UCSD-AML1 (cell line): ENCODE results near the gene SNX8.

Experiments
- DNase-seq: peaks from one replicate; lab custom pipeline; 2025; ENCODE audit not compliant: unreplicated experiment; lab: John Stamatoyannopoulos, UW

Gene SNX8

GRCh38 chr7:2224934-2225333, 89.3 kb downstream of the SNX8 start:
- no peak for DNase-seq

GRCh38 chr7:2224491-2224928, 89.7 kb downstream of the SNX8 start:
- no peak for DNase-seq

- no peak for DNase-seq
Observed at GRCh38 chr7:2223321-2223720, 90.9 kb downstream of the SNX8 start.

- DNase-seq, result no peak
Observed at GRCh38 chr7:2222516-2222915, 91.7 kb downstream of the SNX8 start.

GRCh38 chr7:2220954-2221353, 93.3 kb downstream of the SNX8 start:
- no peak for DNase-seq

GRCh38 chr7:2220506-2220905, 93.7 kb downstream of the SNX8 start:
- no peak for DNase-seq

- no peak for DNase-seq
Observed at GRCh38 chr7:2220030-2220429, 94.2 kb downstream of the SNX8 start.

- no peak for DNase-seq
Observed at GRCh38 chr7:2219606-2220005, 94.6 kb downstream of the SNX8 start.

GRCh38 chr7:2219136-2219535, 95.1 kb downstream of the SNX8 start:
- DNase-seq, result no peak

- DNase-seq, result no peak
Observed at GRCh38 chr7:2218444-2218785, 95.8 kb downstream of the SNX8 start.

- no peak for DNase-seq
Observed at GRCh38 chr7:2217716-2218443, 96.4 kb downstream of the SNX8 start.

GRCh38 chr7:2217206-2217605, 97.0 kb downstream of the SNX8 start:
- no peak for DNase-seq

GRCh38 chr7:2215851-2216250, 98.4 kb downstream of the SNX8 start:
- no peak for DNase-seq

- DNase-seq, result no peak
Observed at GRCh38 chr7:2214636-2215035, 99.6 kb downstream of the SNX8 start.

GRCh38 chr7:2213551-2214215, 100.6 kb downstream of the SNX8 start:
- DNase-seq, result no peak

GRCh38 chr7:2212906-2213305, 101.3 kb downstream of the SNX8 start:
- no peak for DNase-seq

GRCh38 chr7:2211926-2212325, 102.3 kb downstream of the SNX8 start:
- DNase-seq, result no peak

- DNase-seq, result no peak
Observed at GRCh38 chr7:2211259-2211880, 102.9 kb downstream of the SNX8 start.

GRCh38 chr7:2210551-2211258, 103.5 kb downstream of the SNX8 start:
- no peak for DNase-seq

GRCh38 chr7:2209961-2210323, 104.3 kb downstream of the SNX8 start:
- no peak for DNase-seq

GRCh38 chr7:2209146-2209960, 104.9 kb downstream of the SNX8 start:
- peak; percentile 33 for DNase-seq
